SKM-1 (cell line): ENCODE measurements around the gene FNBP1.
"Not testable (repeated sequence)": the region's sequence is repeated elsewhere in the genome, so short reads cannot be mapped to it uniquely, and the experiment has no call there.

ENCODE experiments used
- DNase-seq: peaks from one replicate; lab custom pipeline; 2025; ENCODE audit not compliant: unreplicated experiment; lab: John Stamatoyannopoulos, UW

FNBP1 gene

GRCh38 chr9:129962451-129962864 is 80.5 kb downstream of the FNBP1 start:
- DNase-seq = no peak

DNA sequence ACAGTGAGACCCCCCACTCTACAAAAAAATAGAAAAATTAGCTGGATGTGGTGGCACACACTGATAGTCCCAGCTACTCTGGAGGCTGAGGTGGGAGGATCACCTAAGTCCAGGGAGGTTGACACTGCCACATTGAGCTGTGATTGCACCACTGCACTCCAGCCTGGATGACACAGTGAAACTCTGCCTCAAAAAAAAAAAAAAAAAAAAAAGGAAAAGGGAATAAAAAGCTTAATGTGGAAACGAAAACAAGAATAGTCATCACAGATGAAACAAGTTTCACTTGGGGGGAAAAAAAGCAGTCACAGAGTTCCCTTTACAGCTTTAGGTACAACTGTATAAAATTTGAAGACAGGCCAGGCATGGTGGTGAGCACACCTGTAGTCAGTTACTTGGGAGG is 84.2 kb downstream of the FNBP1 start:
- no peak for DNase-seq

- DNase-seq = peak; percentile 58
Measured at GRCh38 chr9:129954868-129955550, 88.0 kb downstream of the FNBP1 start.

DNA sequence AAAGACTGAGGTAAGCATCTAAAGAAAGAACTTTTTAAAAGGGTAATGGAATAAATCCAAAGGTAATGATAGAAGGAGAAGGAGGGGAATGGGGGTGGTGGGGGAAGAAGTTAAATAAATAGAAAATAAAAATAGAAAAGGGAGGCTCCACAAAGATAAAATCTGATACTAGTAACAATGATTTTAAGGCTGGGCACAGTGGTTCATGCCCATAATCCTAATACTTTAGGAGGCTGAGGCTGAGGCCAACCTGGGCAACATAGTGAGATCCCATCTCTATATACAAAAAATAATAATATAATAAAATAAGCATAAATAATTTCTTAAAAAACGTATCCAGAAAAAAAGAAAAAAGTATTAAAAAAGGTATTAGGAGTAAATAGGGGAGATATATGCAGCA is 89.3 kb downstream of the FNBP1 start:
- DNase-seq = no peak

DNA sequence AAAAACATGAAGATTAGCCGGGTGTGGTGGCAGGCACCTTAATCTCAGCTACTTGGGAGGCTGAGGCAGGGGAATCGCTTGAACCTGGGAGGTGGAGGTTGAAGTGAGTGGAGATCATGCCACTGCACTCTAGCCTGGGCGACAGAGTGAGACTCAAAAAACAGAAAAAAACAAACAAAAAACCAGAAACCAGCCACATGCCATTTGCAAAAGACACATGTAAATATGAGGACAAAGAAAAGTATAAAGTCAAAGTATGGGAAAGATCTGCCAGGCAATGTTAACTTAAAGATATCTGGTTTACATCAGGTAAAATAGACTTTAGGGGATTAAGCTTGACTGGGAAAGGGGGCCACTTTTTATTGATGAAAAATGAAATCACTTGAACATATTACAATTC is 90.7 kb downstream of the FNBP1 start:
- no peak for DNase-seq

DNA sequence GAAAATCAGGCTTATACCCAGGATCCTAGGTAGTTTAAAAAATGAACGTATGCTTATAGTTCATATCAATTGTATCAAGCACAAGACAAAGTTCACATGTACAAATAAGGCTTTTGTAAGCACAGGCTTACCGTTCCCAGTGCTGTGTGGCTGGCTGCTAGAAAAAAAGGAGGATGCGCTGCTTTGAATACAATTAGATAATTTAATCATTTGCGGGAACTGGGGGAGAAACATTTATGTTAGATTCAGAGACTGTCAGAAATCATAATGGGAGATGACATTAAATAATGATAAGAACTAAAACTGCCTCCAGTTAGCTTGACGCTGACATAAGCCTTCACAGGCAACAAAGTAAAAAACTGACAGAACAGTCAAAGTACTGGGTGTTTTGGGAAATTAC is 93.2 kb downstream of the FNBP1 start:
- no peak for DNase-seq

DNA sequence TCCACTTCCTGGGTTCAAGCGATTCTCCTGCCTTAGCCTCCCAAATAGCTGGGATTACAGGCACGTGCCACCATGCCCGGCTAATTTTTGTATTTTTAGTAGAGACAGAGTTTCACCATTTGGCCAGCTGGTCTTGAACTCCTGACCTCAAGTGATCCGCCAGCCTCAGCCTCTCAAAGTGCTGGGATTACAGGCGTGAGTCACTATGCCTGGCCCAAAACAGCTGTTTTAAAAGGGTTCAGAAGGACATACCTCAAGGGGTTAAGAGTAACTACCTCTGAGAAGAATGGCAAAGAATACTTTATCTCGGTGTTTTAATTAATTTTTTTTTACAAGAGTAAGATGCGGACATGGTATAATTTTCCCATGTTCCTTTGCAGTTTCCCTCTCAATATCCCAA is 94.4 kb downstream of the FNBP1 start:
- not testable (repeated sequence) for DNase-seq

DNA sequence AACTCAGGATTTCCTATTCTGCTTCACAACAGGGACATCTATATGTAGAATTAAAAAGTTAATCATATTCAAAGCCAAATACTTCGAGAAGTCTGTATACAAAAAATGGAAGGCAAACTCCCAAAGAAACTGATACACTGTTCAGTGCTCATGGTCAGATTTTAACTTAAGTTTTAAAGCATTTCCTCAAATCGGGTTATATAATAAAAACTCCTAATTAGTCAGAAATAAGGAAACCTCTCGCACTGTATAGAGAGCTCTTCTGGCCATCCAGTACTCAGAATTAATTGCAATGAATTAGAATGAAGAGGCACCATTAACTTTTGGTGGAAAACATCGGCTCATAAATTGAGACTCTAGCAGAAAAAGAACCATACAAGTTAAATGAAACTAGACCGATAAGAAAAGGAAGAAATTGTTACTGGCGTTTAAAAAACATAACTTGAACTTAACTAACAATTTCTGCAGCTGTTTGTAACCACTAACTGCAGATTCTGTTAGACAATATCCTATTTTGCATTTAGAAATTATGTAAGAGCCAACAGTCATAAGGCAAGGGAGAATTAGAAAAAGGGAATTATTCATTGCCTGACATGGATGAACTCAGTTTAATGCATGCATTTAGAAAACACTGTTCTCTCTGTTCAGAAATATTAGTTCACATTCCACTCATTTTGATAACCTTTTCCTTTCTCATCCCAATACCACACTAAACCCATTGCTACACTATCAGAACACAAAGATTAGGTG is 96.6 kb downstream of the FNBP1 start:
- DNase-seq = no peak

DNA sequence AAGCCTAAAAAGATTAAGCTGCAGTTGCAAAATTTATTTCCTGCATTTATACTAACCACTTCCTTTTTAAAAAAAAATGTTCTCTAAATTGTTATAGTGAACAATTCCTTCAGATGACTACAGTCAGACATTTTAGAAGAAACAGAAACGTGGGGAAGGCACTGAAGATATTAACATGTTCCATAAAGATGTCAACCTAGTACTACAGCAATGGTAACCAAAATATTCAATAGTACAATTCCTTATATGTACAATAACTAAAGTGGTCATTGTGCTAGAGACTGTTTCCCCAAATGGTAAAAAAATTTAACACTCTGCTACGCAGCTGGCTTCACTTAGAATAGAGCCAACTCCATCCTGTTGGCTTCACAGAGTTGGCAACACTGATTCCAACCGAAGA is 97.7 kb downstream of the FNBP1 start:
- peak; percentile 14 for DNase-seq

DNA sequence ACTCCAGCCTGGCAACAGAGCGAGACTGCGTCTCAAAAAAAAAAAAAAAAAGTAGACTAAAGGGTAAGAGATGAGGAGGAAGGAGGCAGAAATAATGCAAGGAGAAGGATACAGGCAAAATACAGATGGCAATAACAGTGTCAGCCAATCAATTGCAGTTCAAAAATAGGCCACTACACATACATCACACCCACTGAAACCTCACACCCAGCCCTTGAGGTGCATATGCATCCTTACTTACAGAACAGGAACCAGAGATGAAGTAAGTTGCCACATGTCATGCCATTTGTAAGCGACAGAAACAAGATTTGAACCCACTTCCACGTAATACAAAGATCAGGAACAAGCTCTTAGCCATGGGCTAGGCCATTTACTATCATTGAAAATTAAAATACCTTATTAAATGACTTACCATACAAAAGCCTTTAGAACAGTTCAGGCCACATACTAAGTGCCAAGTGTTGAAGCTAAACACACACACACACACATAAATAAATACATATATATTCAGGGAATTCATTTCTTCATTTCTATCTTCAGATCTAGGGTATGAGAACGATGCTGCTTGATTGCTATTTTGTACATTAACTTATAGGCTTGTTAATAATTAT is 98.4 kb downstream of the FNBP1 start:
- peak; percentile 74 for DNase-seq

DNA sequence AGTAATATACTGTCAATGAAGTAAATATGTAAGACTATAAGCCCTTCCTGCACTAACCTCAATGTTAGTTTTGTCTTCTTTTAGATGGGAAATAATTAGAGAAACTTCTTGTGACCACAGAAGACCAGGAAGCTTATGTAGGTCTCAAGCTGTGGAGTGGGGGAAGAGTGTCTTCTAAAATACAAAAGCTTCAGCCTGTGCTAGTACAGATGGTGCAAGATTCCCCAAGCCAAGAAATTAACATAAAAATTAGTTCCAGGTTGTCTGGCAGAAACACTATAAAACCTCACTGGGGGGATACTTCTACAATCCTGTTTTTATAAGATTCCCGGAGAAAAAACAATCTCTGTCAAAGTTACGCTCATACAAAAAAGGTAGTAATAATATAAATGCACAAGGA is 103.6 kb downstream of the FNBP1 start:
- DNase-seq = no peak

DNA sequence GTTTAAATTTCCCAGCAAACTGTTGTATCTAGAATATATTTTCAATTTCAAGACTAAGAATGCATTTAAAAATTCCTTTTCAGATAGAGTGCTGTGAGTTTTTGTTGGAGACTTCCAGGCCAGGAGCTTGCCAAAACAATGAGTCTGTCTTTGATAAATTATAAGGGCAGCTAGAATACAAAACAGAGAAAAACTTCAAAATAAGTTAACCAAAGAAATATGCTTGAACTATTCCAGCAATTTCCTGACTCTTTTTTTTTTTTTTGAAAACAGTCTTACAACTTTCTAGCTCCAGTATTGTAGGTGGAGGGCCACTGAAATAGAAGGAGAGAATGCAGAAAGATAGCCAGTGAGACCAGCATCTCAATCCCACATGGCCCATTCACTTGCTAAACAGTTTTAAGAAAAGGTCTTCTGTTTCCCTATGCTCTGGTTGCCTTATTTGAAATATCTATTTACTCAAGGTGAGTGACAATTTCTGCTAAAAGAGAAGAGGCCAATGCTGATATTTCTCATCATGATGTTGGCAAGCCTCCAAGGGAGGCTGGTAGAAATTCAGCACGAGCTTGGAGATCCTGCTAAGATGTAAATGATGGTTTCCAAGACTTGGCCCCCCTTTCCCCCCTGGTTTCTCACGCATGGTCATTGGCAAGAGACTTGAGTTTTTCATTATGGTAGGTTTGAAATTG is 104.6 kb downstream of the FNBP1 start:
- DNase-seq = no peak

DNA sequence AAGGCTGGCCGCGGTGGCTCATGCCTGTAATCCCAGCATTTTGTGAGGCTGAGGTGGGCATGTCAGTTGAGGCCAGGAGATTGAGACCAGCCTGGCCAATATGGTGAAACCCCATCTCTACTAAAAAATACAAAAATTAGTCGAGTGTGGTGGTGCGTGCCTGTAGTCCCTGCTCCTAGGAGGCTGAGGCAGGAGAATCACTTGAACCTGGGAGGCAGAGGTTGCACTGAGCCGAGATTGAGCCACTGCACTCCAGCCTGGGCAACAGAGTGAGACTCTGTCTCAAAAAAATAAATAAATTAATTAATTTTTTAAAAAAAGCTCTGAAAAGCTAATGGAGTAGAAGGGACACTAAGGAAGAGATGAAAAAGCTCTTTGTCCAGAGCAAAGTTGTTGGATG is 105.1 kb downstream of the FNBP1 start:
- not testable (repeated sequence) for DNase-seq

DNA sequence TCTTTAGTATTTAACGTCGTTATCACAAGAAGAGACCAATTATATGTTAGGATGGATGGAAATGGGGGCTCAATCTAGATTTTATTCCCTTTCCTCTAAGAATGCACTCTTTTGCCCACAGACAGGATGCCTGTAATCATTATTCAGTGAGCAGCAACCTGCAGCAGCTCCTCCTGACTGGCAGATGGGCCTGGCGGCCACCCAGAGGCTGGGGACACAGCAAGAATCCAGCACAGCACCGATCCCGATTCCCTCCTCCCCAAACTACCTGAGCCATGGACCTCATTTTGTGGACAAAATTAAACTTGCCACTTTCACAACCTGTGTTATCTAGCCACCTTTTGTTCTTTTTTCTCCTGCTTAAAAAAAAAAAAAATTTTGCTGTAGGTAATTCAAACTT is 106.8 kb downstream of the FNBP1 start:
- no peak for DNase-seq

DNA sequence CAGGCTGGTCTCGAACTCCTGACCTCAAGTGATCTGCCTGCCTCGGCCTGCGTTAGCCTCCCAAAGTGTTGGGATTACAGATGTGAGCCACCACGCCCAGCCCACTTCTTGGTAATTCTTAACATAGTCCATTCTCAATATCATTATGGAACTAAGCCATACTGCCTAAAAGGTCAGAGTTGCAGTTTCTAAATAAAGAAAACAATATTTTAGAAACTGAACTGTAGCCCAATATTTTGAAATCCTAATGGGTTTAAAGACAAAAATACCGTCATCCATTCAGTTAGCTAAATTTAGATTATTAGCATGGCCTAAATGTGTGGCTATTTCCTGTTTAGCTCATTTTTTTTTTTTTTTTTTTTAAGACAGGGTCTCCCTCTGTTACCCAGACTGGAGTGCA is 108.2 kb downstream of the FNBP1 start:
- no peak for DNase-seq

GRCh38 chr9:129934041-129934591 is 108.9 kb downstream of the FNBP1 start:
- no peak for DNase-seq

GRCh38 chr9:129933185-129934040 is 109.6 kb downstream of the FNBP1 start:
- no peak for DNase-seq

GRCh38 chr9:129932303-129933151 is 110.5 kb downstream of the FNBP1 start:
- DNase-seq = no peak

DNA sequence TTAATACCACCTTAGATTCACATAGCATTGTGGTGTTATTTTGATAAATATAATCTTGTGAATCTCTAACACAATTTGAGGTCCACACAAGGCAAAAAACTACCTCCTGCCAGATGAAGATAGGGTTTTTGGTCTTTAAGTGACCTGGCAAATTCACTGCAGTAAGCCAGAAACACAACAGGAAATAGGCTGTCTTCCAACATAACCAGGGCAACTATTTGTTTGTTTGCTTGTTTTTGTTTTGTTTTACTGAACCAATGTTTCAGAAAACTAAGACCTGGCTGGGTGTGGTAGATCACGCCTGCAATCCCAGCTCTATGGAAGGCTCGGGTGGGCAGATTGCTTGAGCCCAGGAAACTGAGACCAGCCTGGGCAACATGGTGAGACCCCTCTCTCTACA is 112.2 kb downstream of the FNBP1 start:
- DNase-seq = no peak
